NCI-H526 (cell line): ENCODE measurements around the gene CCSAP.
"Not testable (repeated sequence)": the region's sequence is repeated elsewhere in the genome, so short reads cannot be mapped to it uniquely, and the experiment has no call there.

Source experiments
- DNase-seq, 2 experiments: peaks; one replicate each; lab custom pipeline; 2025; lab: John Stamatoyannopoulos, UW

CCSAP gene

GRCh38 chr1:229342656-229343569 lies at the start of gene CCSAP:
Gene CCSAP, minus strand, starts transcription at chr1:229343047. Its CDS starts 582 bp downstream, at chr1:229342465.
- DNase-seq, result peak in 1 of 2 experiments; percentile 73

- DNase-seq, result no peak
Observed at GRCh38 chr1:229390130-229390529, 47.3 kb upstream of the CCSAP start.

GRCh38 chr1:229388897-229389580 lies 46.2 kb upstream of the CCSAP start:
- no peak for DNase-seq

DNA sequence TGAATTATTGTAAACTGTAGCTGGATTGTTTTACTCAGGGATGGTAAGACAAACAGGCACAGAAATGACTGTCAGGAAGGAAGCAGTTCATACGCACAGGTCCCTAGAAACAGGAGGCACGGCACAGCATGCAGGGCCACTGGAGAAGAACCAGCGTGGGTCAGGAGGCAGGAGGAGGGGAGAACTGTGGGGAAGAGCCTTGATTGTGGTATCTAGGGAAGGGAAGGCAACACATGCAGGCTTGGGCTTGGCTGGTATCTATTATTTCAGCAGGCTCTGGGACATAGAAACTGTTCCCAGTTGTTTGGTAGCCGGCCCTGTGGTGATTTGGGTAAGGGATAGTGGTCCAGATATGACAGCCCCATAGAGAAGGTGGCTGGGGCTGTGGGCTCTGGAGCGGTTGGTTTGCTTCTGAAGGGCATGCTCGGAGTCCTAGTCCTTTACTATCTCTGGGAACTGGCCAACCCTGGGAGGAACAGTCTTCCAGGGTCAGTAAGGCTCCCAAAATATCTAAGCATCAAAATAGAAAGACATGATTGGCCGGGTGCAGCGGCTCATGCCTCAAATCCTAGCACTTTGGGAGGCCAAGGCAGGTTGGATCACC lies 43.1 kb upstream of the CCSAP start:
- no peak for DNase-seq

DNA sequence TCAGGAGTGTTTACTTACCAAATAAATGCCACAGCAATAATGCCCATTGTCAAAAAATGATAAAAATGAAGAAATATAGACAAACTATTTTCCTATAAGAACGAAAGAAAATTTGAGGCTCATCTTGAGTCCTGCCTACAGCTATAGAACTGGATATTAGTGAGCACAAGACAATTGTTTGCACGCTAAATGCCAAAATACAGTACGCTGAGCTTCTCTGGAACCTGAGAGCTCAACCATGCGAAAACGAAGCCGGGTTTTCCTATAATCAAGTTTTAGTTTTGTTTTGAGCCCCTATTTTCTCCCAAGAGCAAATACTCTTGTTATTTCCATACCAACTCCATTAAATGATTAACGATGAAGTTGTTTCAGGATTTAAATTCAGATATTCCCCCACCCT lies 42.0 kb upstream of the CCSAP start:
- DNase-seq, result no peak

- no peak for DNase-seq
Observed at GRCh38 chr1:229383961-229384360, 41.1 kb upstream of the CCSAP start.

DNA sequence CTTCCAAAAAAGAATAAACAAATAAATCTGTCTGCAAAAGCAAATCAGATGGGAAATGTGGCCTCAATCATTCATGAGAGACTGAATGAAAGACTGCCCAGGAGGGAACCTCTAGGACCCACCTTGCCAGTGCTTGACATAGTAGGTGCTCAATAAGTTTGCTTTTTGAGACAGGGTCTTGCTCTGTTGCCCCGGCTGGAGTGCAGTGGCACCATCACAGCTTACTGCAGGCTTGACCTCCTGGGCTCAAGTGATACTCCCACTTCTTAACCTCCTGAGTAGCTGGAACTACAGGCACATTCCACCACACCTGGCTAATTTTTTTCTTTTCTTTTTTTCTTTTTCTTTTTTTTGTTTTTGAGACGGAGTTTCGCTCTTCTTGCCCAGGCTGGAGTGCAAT lies 40.3 kb upstream of the CCSAP start:
- no peak for DNase-seq

- peak in 1 of 2 experiments; percentile 4 for DNase-seq
Observed at GRCh38 chr1:229381234-229381633, 38.4 kb upstream of the CCSAP start.

- DNase-seq, result peak in 1 of 2 experiments; percentile 35
Observed at GRCh38 chr1:229380536-229381160, 37.8 kb upstream of the CCSAP start.

- DNase-seq, result peak in 1 of 2 experiments; percentile 37
Observed at GRCh38 chr1:229379846-229380245, 37.0 kb upstream of the CCSAP start.

- peak in 1 of 2 experiments; percentile 1 for DNase-seq
Observed at GRCh38 chr1:229378586-229379367, 35.9 kb upstream of the CCSAP start.

- not testable (repeated sequence) for DNase-seq
Observed at GRCh38 chr1:229378035-229378434, 35.2 kb upstream of the CCSAP start.

DNA sequence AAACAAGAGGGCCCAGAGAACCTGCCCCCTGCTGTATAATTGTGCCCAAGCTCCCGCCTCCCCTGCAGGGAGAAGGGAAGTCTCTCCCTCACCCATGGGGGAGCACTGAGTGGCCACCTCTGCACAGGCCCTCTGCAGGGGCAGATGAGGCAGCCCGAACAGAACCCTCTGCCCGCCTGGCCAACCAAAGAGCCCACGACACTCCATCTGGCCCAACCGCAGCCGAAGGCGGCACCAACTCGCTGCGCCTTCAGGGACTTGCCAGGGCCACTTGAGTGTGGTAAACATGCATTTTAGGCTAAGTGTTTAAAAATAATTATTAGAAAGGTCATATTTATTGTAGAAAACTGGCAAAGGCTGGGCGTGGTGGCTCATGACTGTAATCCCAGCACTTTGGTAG lies 34.6 kb upstream of the CCSAP start:
- DNase-seq, result no peak

- DNase-seq, result no peak
Observed at GRCh38 chr1:229376521-229376920, 33.7 kb upstream of the CCSAP start.

DNA sequence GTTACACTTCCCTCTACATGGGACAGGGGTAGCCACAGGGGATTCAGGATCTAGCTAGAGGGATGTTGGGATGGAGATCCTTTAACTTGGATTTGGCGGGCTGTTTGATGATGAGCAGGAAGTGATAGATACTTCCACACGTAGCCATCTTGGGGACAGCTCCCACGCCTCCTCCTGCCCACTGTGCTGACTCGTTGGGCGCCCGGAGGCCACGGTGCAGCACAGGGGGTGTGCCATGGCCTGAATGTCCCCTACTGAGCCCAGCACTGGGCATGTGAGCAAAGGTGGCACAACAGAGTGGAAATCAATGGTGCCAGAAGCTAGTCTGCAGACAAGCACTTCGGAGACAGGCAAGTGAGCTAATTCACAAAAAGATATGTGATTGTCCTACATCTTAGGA lies 31.6 kb upstream of the CCSAP start:
- no peak for DNase-seq

DNA sequence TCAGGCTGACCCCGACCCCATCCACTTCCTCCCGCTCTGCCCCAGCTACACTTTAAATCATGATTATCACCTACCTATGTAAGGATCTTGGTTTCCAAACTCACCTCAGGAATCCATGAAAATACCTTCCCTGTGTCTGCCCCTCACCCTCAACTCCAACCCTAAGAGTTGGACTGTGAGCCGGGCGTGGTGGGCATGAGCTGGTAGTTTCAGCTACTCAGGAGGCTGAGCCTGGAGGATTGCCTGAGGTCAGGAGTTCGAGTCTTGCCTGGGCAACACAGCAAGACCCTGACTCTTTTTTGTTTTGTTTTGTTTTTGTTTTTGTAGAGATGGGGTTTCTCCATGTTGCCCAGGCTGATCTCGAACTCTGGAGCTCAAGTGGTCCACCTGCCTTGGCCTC lies 30.5 kb upstream of the CCSAP start:
- no peak for DNase-seq

DNA sequence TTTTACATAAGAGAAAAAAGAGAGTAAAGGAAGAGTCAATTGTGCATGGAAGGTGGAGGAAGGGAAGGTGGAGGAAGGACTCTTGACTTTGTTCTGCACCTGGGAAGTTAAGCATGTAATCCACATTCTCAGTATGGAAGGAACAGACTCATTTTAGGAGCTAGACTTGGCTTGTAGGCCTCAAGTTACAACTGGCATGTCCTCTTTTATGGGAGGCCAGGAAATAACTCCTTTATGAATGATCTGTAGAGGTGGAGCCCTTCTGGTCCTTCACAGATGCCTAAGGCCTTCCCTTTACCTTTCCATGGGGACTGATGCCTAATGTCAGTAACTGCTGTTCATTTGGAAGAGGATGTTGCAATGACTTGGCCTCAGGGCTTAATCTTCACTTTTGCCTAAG lies 29.4 kb upstream of the CCSAP start:
- DNase-seq, result no peak

DNA sequence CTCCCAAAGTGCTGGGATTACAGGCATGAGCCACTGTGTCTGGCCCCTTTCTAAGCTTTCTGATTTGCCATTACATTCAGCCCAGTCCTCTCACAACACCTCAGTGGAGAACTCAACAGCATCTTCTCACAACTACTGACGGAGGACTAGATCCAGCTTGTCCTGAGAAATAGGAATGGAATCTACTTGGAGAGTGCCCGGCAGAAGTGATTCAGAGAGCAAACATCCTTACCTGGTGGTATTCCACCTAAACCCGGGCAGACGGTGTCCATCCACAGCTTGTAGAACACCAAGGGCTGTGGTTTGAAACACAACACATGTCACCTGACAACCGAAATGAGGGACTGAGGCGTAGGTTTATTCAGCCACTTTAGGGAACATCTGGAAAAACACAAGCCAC lies 28.8 kb upstream of the CCSAP start:
- DNase-seq, result no peak

DNA sequence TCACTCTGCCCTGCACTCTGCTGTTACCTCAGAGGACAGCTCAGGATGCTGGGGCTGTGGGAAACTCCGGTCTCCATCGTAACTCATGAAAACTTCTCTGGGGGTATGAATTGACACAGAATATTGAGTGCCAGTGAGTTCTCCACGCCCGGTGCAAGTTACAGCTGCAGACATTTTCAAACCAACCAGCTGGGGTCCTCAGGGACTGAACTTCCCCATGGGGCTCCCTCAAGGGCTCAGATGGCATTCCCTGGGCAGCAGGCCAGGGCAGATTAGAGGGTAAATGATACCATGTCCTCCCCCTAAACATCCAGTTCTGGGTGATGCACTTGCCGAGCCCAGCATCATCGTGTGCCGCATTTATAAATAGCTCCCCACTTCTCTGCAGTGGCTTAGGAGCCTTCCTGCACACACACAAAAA lies 27.8 kb upstream of the CCSAP start:
- DNase-seq, result no peak

DNA sequence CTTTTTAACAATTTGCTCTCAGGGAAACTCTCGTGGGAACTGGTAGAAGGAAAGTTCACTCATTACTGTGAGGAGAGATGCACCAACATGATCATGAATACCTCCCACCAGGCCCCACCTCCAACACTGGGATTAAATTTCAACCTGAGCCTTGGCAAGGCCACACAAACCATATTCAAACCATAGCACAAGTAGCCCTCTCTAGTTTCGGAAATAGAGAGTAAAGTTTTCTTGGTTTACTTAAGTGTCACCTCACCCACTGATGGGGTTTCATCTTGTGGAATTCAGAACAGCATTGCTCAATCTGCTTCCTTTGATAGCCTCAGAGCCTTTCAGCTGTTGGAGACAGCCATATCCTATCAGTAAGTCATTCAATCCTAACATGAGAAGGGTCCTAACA lies 25.5 kb upstream of the CCSAP start:
- no peak for DNase-seq

DNA sequence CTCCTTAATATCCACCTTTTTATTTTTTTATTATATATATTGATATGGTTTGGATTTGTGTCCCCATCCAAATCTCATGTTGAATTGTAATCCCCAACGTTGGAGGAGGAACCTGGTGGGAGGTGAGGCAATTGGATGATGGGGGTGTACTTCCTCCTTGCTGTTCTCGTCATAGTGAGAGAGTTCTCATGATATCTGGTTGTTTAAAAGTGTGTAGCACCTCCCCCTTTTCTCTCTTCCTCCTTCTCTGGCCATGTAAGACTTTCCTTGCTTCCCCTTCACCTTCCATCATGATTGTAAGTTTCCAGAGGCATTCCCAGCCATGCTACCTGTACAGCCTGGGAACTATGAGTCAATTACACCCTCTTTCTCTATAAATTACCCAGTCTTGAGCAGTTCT lies 22.7 kb upstream of the CCSAP start:
- no peak for DNase-seq
